GM18858 (cell line): ENCODE measurements around the gene NUP210.
"Not testable (repeated sequence)": the region's sequence is repeated elsewhere in the genome, so short reads cannot be mapped to it uniquely, and the experiment has no call there.

Experiments
- ATAC-seq: cut with Tn5 transposase; IDR thresholded peaks from one replicate; pipeline ENCODE4 v1.9.1; 2021; ENCODE audit not compliant: unreplicated experiment

NUP210 gene

DNA sequence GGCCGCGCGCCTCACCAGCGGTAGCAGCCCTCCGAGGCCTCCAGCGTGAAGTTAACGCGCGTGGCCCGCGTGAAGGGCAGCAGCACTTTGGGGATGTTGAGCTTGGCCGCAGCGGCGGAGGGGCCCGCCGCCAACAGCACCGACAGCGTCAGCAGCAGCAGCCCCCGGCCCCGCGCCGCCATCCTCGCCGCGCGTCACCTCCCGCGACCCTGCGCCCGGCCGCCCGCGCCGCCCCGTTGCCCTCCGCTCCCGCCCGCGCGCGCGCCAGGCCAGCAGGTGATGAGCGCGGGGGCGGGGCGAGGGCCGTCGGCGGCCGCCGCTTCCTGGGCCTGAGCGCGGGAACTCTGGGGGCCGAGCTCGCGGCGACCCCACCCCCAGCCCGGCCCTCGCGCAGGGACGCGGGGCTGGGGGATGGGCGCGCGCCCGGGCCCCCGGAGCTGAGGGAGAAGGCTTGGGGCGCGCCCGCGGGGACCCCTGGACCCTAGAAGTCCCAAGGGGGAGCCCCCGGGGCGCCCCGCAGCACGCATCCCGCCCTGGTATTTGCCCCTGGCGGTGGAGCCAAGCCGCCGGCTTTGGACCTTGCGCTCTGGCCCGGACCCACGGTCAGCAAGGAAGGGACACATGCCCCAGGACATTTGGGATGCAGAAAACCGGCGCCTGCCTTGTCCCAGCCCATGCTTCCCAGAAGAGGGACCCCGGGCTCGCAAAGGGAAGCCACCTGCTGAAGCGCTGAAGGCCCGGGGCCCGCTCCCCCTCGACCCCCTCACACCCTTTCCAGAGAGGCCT, at the start of gene NUP210:
Gene NUP210 (minus strand): TSS at position 278 of the 786 bp plus-strand sequence. CDS start 96 bp downstream, at position 182.
- ATAC-seq: peak; percentile 35

- ATAC-seq: no peak
Measured at GRCh38 chr3:13466781-13467180, 46.7 kb upstream of the NUP210 start.

DNA sequence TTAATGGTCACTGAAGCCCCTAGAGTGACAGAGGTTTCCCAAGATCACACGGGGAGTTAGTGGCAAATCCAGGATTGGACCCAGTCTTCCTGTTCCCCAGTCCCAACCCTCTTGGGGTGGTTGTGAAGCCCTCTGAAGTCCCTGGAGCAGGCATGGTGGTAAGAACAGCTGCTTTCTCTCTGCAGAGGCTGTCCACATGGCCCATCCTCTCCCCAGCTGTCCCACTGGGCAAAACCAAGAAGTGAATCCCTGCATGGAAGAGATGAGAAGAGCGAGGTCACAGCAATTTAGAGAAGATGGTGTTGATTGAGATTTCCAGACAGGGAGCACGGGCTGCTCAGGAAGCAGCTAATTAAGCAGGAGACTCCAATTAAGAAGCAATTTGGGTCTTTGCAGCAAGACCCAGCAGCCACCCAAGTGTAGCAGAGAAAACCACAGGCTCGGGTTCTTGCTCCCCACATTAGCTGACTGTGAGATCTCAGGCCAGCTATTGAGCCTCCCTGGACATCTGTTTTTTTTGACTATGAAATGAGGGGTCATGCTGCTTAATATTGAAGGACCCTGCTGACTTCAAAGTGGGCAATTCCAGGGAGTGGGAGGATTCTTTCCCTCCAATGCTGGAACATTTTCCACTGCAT, 45.2 kb upstream of the NUP210 start:
- ATAC-seq: no peak

- ATAC-seq: no peak
Measured at GRCh38 chr3:13463618-13464400, 43.7 kb upstream of the NUP210 start.

- ATAC-seq: no peak
Measured at GRCh38 chr3:13462822-13463221, 42.7 kb upstream of the NUP210 start.

GRCh38 chr3:13462125-13462629, 42.1 kb upstream of the NUP210 start:
- ATAC-seq: no peak

DNA sequence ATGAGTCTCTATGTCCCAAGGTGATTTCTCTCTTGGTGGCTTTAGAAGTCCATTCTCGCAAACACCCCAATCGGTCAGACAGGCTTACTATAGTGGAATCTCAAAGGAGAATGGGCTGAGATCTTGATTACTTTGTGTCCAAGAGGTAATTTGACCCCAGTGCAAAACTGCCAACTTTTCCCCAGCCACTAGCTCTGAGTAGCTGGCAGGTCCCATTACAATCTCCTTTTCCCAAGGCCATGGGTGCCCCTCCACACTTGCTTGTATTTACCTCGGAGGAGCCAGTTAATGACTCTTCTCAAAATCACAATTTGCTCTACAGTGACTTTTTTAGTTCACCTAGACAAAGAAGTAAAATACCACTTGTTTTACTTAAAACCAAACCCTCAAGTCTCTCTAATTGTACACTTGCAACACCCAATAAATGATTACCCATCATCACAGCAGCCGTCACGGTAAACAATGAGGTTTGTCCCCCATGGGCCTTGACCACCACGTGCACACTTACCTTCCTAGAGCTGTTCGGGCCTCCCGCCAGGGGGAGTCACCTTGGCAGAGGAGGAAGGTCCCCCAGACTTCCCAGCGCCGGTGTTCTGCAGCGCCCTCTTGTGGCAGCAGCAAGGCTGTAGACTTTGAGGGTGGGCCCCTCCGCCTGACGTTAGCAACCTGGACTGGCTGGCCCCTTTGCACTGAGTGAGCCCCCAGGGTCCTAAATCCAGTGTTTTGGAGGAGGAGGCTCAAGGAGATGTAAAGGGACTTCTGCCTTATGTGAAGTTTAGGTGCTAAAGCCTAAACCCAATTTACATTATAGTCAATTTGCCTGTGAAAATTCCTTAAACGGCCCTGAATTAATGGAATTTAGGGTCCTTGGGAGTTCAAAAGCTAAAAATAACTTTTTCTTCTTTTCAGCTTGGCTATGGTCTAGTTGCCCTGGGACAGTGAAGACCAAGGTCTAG, 41.3 kb upstream of the NUP210 start:
- no peak for ATAC-seq

DNA sequence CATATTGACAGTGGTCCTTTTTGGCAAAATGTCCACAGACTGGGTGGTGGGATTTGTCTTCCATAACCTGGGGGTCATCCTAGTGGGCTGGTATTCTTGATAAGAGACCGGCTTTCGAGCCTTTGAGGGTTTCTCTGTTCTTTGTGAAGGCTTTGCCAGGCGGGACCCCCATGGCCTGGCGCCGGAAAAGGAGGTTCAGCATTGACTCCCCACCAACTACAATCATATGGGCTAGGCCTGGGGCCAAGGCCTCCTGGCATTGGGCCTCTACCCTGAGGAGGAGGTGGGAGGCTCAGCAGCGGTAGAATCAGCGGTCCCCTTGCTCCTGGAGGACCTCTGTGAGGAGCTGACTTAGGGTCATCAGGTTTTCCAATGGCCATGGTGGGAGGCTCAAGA, 40.2 kb upstream of the NUP210 start:
- ATAC-seq: no peak

DNA sequence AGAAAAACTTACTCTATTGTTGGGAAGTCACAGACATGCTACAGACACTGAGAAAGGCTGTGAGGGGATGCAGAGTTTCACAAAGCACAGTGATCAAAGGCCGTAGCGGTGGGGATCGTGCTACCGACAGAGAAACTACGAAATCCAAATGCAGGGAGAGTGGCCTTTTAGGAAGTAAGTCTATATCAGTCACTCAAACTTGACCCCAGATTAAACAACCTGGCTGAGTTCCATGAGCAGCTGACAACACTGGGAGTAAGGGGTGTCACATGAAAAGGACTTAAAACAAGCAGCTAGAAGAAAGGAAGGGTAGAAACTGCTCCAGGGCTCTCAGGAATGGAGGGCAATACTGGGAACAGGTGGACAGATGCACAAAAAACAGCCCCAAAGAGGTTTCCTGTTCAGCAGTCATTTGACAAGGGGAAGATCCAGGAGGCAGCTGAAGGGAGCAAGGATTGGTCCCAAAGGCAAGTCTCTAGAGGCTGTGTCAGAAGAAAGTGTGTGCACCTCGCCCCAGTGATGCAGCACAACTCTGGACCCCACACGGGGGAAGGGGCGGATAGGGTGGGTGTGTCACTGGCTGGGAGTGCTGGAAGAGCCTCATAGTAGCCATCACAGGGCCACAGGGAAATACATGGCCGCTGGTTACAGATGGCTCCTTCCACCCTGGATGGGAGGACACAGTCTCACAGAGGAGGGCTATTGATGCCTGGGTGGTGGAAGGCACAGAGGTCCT, 39.7 kb upstream of the NUP210 start:
- ATAC-seq: no peak

DNA sequence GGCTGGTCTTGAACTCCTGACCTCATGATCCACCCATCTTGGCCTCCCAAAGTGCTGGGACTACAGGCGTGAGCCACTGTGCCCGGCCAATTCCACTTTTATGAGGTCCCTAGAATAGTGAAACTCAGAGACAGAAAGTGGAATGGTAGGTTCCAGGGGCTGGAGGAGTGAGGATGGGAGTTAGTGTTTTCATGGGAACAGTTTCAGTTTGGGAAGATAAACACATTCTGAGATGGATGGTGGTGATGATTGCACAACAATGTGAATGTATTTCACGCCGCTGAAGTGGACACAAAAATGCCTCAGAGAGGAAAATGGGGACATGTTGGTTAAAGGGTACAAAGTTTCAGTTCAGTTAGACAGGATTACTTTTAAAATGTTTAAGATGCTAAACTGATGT, 37.5 kb upstream of the NUP210 start:
- no peak for ATAC-seq

DNA sequence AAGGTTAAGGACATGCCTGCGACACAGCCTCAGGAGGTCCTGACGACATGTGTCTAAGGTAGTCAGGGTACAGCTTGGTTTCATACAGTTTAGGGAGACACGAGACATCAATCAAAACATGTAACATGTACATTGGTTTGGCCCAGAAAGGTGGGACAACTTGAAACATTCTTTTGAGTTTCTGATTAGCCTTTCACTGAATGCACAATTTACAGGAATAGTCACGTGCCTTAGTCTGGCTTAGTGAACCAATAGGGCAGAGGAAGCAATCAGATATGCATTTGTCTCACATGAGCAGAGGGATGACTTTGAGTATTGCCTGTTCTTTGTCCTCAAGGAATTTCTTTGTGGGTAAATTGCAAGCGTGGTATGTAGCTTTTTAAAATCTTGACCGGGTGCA, 35.5 kb upstream of the NUP210 start:
- ATAC-seq: no peak

- ATAC-seq: no peak
Measured at GRCh38 chr3:13452490-13453335, 32.6 kb upstream of the NUP210 start.

DNA sequence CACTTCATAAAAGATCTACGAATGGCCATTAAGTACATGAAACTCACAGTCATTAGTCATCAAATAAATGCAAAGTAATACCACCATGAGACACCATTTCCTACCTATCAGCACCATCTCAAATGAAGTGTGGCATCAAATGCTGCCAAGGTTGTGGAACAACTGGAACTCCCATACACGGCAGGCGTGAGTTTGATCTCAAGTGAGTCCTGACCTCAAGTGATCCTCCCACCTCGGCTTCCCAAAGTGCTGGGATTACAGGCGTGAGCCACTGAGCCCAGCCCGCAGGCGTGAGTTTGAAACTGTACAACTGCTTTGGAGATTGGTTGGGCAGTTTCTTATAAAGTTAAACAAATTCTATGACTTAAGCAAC, 31.2 kb upstream of the NUP210 start:
- no peak for ATAC-seq

- ATAC-seq: not testable (repeated sequence)
Measured at GRCh38 chr3:13442882-13443281, 22.8 kb upstream of the NUP210 start.

DNA sequence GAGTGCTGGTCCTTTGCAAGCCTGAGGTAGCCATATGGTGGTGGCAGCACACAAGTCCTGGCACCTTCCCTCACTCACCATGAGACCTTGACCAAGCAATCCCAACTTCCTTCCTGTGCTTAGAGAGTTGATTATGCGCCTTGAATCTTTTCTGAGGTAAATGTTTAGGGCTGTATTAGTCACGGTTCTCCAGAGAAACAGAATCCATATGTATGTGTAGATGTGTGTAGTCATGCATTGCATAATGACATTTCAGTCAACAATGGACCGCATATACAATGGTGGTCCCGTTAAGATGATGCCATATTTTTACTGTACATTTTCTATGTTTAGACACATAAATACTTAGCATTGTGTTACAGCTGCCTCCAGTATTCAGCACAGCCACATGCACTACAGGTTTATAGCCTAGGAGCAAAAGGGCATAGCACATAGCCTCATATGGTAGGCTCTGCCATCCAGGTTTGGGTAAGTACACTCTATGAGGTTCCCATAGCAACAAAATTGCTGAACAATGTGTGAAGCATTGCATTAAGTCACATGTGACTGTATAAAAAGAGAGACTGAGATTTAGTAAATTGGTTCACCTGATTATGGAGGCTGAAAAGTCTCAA, 20.2 kb upstream of the NUP210 start:
- ATAC-seq: no peak

GRCh38 chr3:13436213-13436612, 16.1 kb upstream of the NUP210 start:
- ATAC-seq: not testable (repeated sequence)

DNA sequence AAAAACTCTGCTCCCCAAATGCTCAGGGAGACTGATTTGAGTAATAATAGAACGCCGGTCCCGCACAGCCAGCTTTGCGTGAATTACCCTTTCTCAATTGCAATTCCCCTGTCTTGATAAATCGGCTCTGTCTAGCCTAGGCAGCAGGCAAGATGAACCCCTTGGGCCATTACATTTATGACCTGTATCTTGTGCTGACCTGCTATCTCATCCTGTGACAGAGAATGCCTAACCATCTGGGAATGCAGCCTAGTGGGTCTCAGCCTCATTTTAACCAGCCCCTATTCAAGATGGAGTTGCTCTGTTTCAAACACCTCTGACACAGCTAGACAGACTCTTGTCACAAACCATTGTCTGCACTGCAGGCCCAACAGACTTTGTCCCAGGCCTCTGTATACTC, 13.8 kb upstream of the NUP210 start:
- no peak for ATAC-seq

DNA sequence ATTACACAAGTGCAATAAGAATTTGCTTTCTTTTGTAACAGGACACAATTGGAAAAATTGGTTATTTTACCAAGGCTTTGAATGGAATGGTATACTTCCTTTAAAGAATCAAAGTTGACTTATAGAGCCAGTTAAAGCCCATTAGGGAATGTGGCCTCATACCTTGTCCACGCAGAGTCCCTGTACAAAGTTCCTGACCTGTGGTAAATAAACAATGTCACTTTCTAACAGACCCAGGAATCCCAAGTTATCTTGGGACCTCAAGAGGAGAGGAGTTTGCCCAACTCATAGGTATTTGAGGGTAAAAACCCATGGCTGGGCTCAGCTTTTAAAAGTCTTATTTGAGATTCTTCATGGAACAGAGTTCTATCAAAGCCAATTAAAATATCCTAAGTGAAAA, 12.0 kb upstream of the NUP210 start:
- no peak for ATAC-seq
